GM23338 (cell line): ENCODE data around the gene LPP. TPM values are rescaled to one million over a fixed set of nuclear protein-coding genes. Genes with fewer than 3 reads are reported as not detected.

Source experiments
- ATAC-seq: fragments of 200-7000 bp; cut with Tn5 transposase; 3 replicates; pipeline ENCODE4 v1.9.1; 2020
- DNase-seq: peaks from one replicate; pipeline ENCODE4 v3.0.0-alpha.2; 2015; ENCODE audit warnings: low spot score
- H2AFZ ChIP-seq: fragments of 200-600 bp; sonication (generic); 2 replicates; pipeline ENCODE4 v1.8.0; 2016; ENCODE audit warnings: antibody characterized with exemption, mild to moderate bottlenecking, moderate library complexity
- H3F3A ChIP-seq: fragments of 200-600 bp; sonication (generic); replicated peaks from 2 replicates; pipeline ENCODE4 v1.8.0; 2017; ENCODE audit warnings: antibody characterized with exemption, mixed run types, low read depth
- H3K27ac ChIP-seq: fragments of 200-600 bp; sonication (generic); 2 replicates; pipeline ENCODE4 v1.6.1; 2016; ENCODE audit warnings: low read depth
- H3K27me3 ChIP-seq: fragments of 200-600 bp; sonication (generic); 2 replicates; pipeline ENCODE4 v1.8.0; 2016; ENCODE audit warnings: mild to moderate bottlenecking, mixed run types, moderate library complexity; ENCODE audit not compliant: insufficient read depth
- H3K36me3 ChIP-seq: fragments of 200-600 bp; sonication (generic); 2 replicates; pipeline ENCODE4 v1.8.0; 2016; ENCODE audit warnings: mild to moderate bottlenecking; ENCODE audit not compliant: insufficient read depth
- H3K4me1 ChIP-seq: fragments of 200-600 bp; sonication (generic); 2 replicates; pipeline ENCODE4 v1.8.0; 2016; ENCODE audit warnings: mild to moderate bottlenecking, moderate library complexity; ENCODE audit not compliant: insufficient read depth
- H3K4me2 ChIP-seq: fragments of 200-600 bp; sonication (generic); 2 replicates; pipeline ENCODE4 v1.7.1; 2017; ENCODE audit warnings: mixed run types
- H3K4me3 ChIP-seq: fragments of 200-600 bp; sonication (generic); 2 replicates; pipeline ENCODE4 v1.6.1; 2016; ENCODE audit warnings: mixed run types
- H3K79me2 ChIP-seq: fragments of 200-600 bp; sonication (generic); replicated peaks from 2 replicates; pipeline ENCODE4 v1.8.0; 2017; ENCODE audit warnings: mild to moderate bottlenecking; ENCODE audit not compliant: insufficient read depth
- H3K9me2 ChIP-seq: fragments of 200-600 bp; sonication (generic); 2 replicates; pipeline ENCODE4 v1.8.0; 2017; ENCODE audit not compliant: insufficient read depth
- H4K20me1 ChIP-seq: fragments of 200-600 bp; sonication (generic); replicated peaks from 2 replicates; pipeline ENCODE4 v1.8.0; 2017; ENCODE audit warnings: mild to moderate bottlenecking; ENCODE audit not compliant: insufficient read depth
- H3K27ac Mint-ChIP-seq: 2 replicates; pipeline ENCODE4 v1.8.0; 2020; ENCODE audit warnings: inconsistent platforms, mild to moderate bottlenecking, moderate library complexity, mixed read lengths
- H3K27me3 Mint-ChIP-seq: 3 replicates; pipeline ENCODE4 v1.8.0; 2022; ENCODE audit warnings: low read depth, mild to moderate bottlenecking, moderate library complexity, mixed read lengths, inconsistent platforms; ENCODE audit not compliant: insufficient read depth, poor library complexity
- H3K36me3 Mint-ChIP-seq: 3 replicates; pipeline ENCODE4 v1.8.0; 2021; ENCODE audit warnings: low read depth, mild to moderate bottlenecking, inconsistent platforms, moderate library complexity, mixed read lengths
- H3K4me1 Mint-ChIP-seq: 3 replicates; pipeline ENCODE4 v1.8.0; 2020; ENCODE audit warnings: mild to moderate bottlenecking, inconsistent platforms, mixed read lengths
- H3K4me3 Mint-ChIP-seq: 3 replicates; pipeline ENCODE4 v1.8.0; 2021; ENCODE audit warnings: moderate library complexity, mild to moderate bottlenecking, inconsistent platforms, mixed read lengths
- H3K9me3 Mint-ChIP-seq: 3 replicates; pipeline ENCODE4 v1.8.0; 2020; ENCODE audit warnings: moderate library complexity, mild to moderate bottlenecking, inconsistent platforms, mixed read lengths
- CREB1 ChIP-seq: fragments of 250-450 bp; sonication (Bioruptor Pico); IDR thresholded peaks from 2 replicates; pipeline ENCODE4 v1.5.0; 2020; ENCODE audit warnings: low read depth, mild to moderate bottlenecking, moderate library complexity
- CTCF ChIP-seq, 2 experiments: fragments of 200-600 bp in 1 of 2; sonication (generic) in 1 of 2; conservative IDR thresholded peaks; 2 replicates each; pipeline versions ENCODE4 v1.5.1 to v1.6.1; 2016 to 2017; ENCODE audit warnings: antibody characterized with exemption in 2 of 2, low read depth in 2 of 2, mild to moderate bottlenecking in 2 of 2, moderate library complexity in 1 of 2
- ETS1 ChIP-seq: IDR thresholded peaks from 2 replicates; pipeline ENCODE4 v1.6.1; 2016; ENCODE audit warnings: antibody characterized with exemption
- EZH2 ChIP-seq: fragments of 200-600 bp; sonication (generic); IDR thresholded peaks from one replicate; pipeline ENCODE4 v1.8.0; 2017; ENCODE audit warnings: antibody characterized with exemption, mild to moderate bottlenecking, low read depth; ENCODE audit not compliant: unreplicated experiment
- EZH2phosphoT487 ChIP-seq: fragments of 200-600 bp; sonication (generic); IDR thresholded peaks from one replicate; pipeline ENCODE4 v1.8.1; 2018; ENCODE audit warnings: antibody characterized with exemption; ENCODE audit not compliant: unreplicated experiment
- JUNB ChIP-seq: IDR thresholded peaks from one replicate; pipeline ENCODE4 v1.6.1; 2016; ENCODE audit warnings: antibody characterized with exemption; ENCODE audit not compliant: unreplicated experiment
- NANOG ChIP-seq: IDR thresholded peaks from 2 replicates; pipeline ENCODE4 v1.6.1; 2016; ENCODE audit warnings: antibody characterized with exemption, borderline replicate concordance
- POLR2AphosphoS5 ChIP-seq: IDR thresholded peaks from 2 replicates; pipeline ENCODE4 v1.6.1; 2016; ENCODE audit warnings: antibody characterized with exemption, low read depth
- REST ChIP-seq: IDR thresholded peaks from one replicate; pipeline ENCODE4 v1.6.1; 2018; ENCODE audit warnings: antibody characterized with exemption; ENCODE audit not compliant: unreplicated experiment
- STAT1 ChIP-seq: IDR thresholded peaks from one replicate; pipeline ENCODE4 v1.6.1; 2016; ENCODE audit warnings: antibody characterized with exemption; ENCODE audit not compliant: unreplicated experiment
- ZNF114 ChIP-seq: fragments of 250-450 bp; sonication (Bioruptor Pico); IDR thresholded peaks from 2 replicates; pipeline ENCODE4 v1.5.0; 2020; ENCODE audit warnings: mild to moderate bottlenecking, moderate library complexity
- ZNF331 ChIP-seq: fragments of 250-450 bp; sonication (Bioruptor Pico); IDR thresholded peaks from 2 replicates; pipeline ENCODE4 v1.5.0; 2020; ENCODE audit warnings: low read depth, mild to moderate bottlenecking, moderate library complexity
- polyA plus RNA-seq: library from polyadenylated mRNA; unstranded; fragments of >200 nt; fragmentation: Nextera tagmentation; extraction: Ambion mirVana; gene quantifications from 2 replicates; pipeline ENCODE4 v1.2.1, GENCODE V29; 2016
- total RNA-seq: library from RNA; depleted of rRNA; stranded (reverse); fragments of >200 nt; shearing (Covaris generic); gene quantifications from 2 replicates; pipeline ENCODE4 v1.2.3, GENCODE V29; 2014

LPP gene
- total and polyA plus RNA-seq, 2 experiments from 2014 or later = 23.0 to 35.2 TPM

- no peak for DNase-seq
- peaks cover 6% of the 10 kb centered on the region; the same call in 1 of the 2 replicates for H4K20me1 ChIP-seq
- H3K4me2 ChIP-seq = no peak overlapping the region
- TF ChIP-seq EZH2phosphoT487 (no peak), ETS1 (no peak), POLR2AphosphoS5 (no peak), JUNB (no peak), REST (no peak), CREB1 (CRISPR knock-in tag) (no peak), STAT1 (no peak), ZNF331 (CRISPR knock-in tag) (no peak)
- no peaks in the 10 kb centered on the region for H3K36me3 Mint-ChIP-seq
- H3K9me3 Mint-ChIP-seq = no peaks in the 10 kb centered on the region
- H3K27ac Mint-ChIP-seq = no peak overlapping the region
- H3K4me1 ChIP-seq = no peaks in the 10 kb centered on the region
- no peak overlapping the region for H3K27ac ChIP-seq
- no peak overlapping the region for H2AFZ ChIP-seq
- H3K4me3 ChIP-seq = no peak overlapping the region
- no peaks in the 10 kb centered on the region for H3K27me3 Mint-ChIP-seq
- H3K27me3 ChIP-seq = no peaks in the 10 kb centered on the region
- H3F3A ChIP-seq = no peaks in the 10 kb centered on the region
- no peaks in the 10 kb centered on the region for H3K36me3 ChIP-seq
- H3K79me2 ChIP-seq = no peaks in the 10 kb centered on the region
- no peak overlapping the region for H3K4me3 Mint-ChIP-seq
- peaks cover 5% of the 10 kb centered on the region; the same call in 1 of the 2 replicates for H3K9me2 ChIP-seq
- H3K4me1 Mint-ChIP-seq = peaks cover 6% of the 10 kb centered on the region; the same call in 1 of the 3 replicates
- ATAC-seq = no peak
Measured at GRCh38 chr3:188455748-188456147, 301.8 kb downstream of the LPP start.

GRCh38 chr3:188458756-188459155, 304.8 kb downstream of the LPP start:
- H3F3A ChIP-seq = no peaks in the 10 kb centered on the region
- H3K79me2 ChIP-seq = no peaks in the 10 kb centered on the region
- H3K27ac ChIP-seq = no peak overlapping the region
- no peaks in the 10 kb centered on the region for H3K27me3 ChIP-seq
- H3K9me3 Mint-ChIP-seq = no peaks in the 10 kb centered on the region
- no peak for TF ChIP-seq EZH2
- no peak for TF ChIP-seq REST
- no peak for TF ChIP-seq ZNF331 (CRISPR knock-in tag)
- TF ChIP-seq NANOG = no peak
- TF ChIP-seq ZNF114 (CRISPR knock-in tag) = no peak
- TF ChIP-seq JUNB = no peak
- TF ChIP-seq CTCF (conservative IDR thresholded peaks at IDR 0.05; ENCODE audit: low read depth in 2 of 2) = no peak
- no peak for TF ChIP-seq CREB1 (CRISPR knock-in tag)
- no peak for TF ChIP-seq ETS1
- TF ChIP-seq STAT1 = no peak
- H4K20me1 ChIP-seq = no peaks in the 10 kb centered on the region
- H3K4me1 ChIP-seq = no peaks in the 10 kb centered on the region
- ATAC-seq (no peak), DNase-seq (no peak)
- no peak overlapping the region for H3K4me3 ChIP-seq
- 0 out of 3 replicates have a peak, but pooled peaks cover 2% of the 10 kb centered on the region for H3K4me1 Mint-ChIP-seq
- no peak overlapping the region for H3K4me2 ChIP-seq
- no peaks in the 10 kb centered on the region for H3K36me3 ChIP-seq
- H2AFZ ChIP-seq = no peak overlapping the region
- H3K27me3 Mint-ChIP-seq = no peaks in the 10 kb centered on the region
- H3K4me3 Mint-ChIP-seq = no peak overlapping the region
- no peaks in the 10 kb centered on the region for H3K9me2 ChIP-seq
- H3K36me3 Mint-ChIP-seq = no peaks in the 10 kb centered on the region
- H3K27ac Mint-ChIP-seq = no peak overlapping the region
